ENCODE measurements around the gene PAFAH2.

Gene PAFAH2

DNA sequence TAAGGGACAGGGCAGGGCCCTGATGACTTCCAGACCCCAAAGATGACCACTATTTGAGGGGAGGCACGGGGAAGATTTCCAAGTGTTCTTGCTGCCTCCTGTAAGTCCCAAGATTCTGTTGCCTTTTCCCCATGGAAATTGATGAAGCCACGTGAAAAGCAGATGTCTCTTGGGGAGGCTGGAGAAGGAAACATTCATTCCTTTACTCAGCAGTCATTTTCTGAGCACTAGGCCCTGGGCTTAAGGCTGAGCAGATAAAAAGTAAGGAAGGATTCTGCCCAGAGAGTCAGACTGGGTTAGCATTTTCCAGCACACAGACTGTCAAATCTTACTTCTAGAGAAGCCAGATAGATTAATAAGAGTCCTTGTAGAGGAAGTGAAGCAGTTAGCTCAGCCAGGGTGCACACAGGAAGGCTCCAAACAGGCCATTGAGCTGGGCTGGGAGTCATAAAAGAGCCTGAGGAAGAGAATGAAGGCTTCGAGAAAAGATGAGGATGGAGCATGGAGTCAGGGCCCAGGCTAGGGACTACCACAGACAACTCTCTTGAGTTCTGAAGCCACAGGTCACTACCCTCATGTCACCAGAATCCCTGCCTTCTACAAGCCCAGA is 33.9 kb upstream of the PAFAH2 start:
- no peak for DNase-seq (ENCODE audit: low read depth, low spot score)

DNA sequence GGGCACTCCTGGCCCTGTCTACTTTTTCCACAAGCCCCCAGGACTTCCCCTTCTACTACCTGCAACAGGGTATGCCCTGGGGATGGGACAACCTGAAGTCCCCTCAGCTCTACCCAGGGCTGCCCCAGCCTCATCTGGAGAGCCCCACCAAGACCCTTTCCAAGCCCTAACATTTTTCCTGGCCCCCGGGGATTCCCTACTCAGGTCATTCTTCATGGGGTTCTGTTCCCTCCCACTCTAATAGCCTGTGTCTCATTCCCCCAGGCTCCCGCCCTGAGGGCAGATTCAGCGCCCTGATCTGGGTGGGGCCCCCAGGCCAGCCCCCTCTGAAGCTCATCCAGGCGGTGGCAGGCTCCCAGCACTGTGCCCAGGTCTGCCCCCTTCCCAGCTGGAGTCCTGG is 33.3 kb upstream of the PAFAH2 start:
- DNase-seq (ENCODE audit: low read depth, low spot score): no peak

DNA sequence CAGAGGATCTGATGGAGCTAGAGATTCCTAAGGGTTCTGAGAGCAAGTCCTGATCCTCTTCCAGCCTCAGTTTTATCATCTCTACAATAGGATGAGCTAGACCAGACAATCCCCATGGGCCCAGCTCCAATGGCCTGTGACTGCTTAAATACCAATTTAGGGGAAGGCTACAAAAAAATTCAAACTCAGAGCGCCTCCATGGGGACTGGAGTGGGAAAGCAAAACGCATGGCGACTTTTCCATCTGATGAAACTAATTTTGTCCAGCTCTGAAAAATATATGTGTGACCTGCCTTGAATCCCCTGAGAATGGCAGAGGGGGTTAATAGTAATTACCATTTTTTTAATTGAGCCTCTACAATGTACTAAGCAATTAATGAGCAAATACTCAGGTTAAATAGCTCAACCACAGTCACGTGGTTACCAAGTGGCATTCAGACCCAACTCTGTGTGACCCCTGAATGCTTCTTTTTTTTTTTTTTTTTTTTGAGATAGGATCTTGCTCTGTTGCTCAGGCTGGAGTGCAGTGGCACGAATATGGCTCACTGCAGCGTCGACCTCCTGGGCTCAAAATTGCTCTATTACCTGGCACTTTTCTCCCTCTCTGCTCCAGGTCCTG is 32.1 kb upstream of the PAFAH2 start:
- DNase-seq (ENCODE audit: low read depth, low spot score): no peak

DNA sequence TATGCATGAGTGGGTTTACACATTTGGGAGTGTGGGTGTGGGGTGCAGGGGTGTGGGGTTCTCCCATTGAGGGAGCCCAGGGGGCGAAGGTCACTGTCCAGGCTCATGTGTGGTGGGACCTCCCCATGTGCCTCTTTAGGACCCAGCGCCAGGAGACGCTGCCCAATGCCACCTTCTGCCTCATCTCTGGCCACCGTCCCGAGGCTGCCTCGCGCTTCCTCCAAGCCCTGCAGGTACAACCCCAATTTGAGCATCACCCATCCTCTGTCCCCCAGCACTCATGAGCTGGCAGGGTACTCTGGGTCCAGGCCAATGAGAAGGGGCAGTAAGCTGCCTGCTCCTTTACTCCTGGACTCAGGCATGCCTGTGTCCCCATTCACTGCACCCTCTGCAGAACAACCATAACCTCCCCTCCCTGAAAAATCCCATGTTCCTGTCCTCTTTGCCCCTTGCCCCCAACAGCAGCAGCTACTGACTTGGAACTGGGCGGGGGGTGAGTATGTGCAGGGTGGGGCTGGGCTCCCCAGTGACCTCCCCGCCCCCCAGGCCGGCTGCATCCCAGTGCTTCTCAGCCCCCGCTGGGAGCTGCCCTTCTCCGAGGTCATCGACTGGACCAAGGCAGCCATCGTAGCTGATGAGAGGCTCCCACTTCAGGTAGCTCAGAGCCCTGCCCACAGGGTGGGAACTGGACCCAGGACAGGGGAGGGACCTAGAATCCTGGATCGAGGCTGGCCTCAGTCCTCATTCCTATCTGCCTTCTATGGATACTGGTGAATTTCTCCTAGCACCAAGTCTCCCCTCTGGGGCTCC is 31.4 kb upstream of the PAFAH2 start:
- no peak for DNase-seq (ENCODE audit: low read depth, low spot score)

GRCh38 chr1:26028490-26028980 is 30.7 kb upstream of the PAFAH2 start:
- DNase-seq (ENCODE audit: low read depth, low spot score): no peak

DNA sequence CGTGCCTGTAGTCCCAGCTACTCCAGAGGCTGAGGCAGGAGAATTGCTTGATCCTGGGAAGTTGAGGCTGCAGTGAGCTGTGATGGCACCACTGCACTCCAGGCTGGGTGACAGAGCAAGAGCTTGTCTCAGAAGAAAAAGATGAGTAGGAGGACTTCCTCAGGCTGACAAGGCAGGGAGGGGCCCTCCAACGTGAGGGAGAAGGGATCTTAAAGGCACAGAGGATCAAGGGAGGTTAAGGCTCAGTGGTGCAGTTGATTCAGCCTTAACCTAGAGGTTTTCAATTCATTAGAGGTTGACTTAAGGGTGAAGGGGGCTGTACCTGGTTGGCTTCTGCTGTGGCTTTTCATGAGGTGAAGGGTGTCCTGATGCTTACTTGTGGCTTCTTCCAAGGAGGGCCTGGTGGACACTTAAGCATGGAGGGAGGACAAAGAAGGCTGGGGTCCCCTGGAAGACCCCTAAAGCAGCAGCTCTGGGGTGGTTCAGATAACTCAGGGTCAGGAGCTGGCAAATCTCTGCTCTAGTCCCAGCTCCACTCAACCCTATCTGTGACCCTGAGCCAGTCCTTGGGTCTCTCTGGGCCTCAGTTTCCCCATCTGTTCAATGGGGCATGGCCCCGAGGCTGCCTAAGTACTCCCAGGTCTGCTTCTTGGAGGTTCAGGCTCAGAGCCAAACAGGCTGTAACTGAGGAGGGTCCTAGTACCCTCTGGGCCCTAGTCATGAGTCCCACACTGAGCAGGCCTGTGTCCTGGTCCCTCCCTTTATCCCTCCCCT is 30.0 kb upstream of the PAFAH2 start:
- no peak for DNase-seq (ENCODE audit: low read depth, low spot score)

DNA sequence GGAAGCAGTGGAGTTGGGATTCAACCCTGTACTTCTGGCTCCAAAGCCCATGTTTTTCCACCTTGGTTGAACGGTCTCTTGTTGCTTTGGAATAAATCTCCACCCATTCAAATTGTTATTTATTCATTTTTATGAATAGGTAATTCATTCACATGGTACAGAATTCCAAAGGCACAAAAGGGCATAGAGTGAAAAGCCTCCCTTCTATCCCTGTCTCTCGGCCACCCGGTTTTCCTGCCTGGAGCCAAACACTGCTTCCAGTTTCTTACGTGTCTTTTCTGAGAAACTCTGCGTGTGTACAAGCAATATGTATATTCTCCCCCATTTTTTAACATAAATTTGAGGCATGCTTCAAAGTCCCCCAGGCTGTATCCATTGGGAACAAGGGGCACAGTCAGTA is 27.7 kb upstream of the PAFAH2 start:
- no peak for DNase-seq (ENCODE audit: low read depth, low spot score)

- DNase-seq (ENCODE audit: low read depth, low spot score): no peak
Observed at GRCh38 chr1:26025060-26025459, 27.2 kb upstream of the PAFAH2 start.

DNA sequence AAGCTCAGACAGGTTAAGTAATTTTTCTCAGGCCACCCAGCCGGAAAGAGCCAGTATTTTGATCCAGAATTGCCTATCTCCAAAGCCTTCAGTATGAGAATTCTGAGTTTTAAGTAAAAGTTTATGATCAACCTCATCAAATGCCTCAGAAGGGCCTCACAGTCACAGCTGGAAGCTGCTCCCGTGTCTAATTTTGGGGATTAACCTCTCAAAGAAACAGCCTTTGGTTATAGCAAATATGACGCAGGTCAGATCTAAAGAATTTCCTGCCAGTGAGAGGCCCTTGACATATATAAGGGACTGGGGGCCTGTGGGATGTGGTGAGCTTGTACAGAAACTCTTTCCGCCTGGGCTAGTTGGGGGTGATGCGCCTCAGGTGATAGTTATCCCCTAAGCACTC is 26.0 kb upstream of the PAFAH2 start:
- no peak for DNase-seq (ENCODE audit: low read depth, low spot score)

DNA sequence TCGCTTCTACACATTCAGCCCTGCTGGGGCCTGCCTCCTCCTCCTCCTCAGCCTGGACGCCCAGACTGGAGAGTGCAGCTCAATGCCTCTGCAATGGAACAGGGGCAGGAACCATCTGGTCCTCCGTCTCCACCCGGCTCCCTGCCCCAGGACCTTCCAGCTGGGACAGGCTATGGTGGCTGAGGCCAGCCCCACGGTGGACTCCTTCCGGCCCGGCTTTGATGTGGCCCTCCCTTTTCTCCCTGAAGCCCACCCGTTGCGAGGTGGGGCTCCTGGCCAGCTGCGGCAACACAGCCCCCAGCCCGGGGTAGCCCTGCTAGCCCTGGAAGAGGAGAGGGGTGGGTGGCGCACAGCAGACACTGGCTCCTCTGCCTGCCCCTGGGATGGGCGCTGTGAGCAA is 25.1 kb upstream of the PAFAH2 start:
- DNase-seq (ENCODE audit: low read depth, low spot score): no peak

- no peak for DNase-seq (ENCODE audit: low read depth, low spot score)
Observed at GRCh38 chr1:26022404-26022779, 24.5 kb upstream of the PAFAH2 start.

GRCh38 chr1:26021647-26022403 is 24.0 kb upstream of the PAFAH2 start, which contains the start of gene EXTL1:
Gene EXTL1, plus strand, starts transcription at chr1:26021775. Its CDS starts 872 bp downstream, at chr1:26022647.
- no peak for DNase-seq (ENCODE audit: low read depth, low spot score)

DNA sequence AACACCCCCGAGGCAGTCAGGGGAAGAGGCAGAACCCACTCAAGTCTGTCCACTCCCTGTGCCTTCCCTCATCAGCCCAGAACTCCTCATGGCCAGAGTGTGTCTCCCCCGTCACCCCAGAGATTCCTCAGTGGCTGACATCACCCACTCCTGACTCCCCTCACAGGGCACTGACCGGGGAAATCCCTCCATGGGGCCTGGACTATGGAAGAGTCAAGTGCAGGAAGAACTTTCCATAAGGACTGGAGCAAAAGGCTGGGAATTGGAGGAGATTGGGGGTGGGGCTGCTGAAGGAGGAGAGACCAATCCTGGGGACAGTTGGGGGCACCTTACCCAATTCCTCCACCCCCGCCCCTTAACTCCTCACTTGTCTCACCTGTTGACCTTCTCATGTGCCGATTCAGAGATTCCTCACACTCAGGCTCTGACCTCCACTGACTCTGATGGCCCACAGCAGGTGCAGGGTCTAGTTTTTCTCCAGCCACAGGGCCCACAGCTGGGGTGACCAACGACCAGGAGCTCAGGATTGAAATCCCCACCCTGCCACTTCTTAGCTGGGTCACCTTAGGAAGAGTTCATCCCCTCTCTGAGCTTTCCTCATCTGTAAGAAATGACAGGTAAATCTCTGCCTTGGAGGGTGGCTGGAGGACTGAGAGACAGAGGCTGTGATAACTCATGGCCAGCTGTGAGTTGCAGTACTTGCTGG is 23.2 kb upstream of the PAFAH2 start:
- no peak for DNase-seq (ENCODE audit: low read depth, low spot score)

DNA sequence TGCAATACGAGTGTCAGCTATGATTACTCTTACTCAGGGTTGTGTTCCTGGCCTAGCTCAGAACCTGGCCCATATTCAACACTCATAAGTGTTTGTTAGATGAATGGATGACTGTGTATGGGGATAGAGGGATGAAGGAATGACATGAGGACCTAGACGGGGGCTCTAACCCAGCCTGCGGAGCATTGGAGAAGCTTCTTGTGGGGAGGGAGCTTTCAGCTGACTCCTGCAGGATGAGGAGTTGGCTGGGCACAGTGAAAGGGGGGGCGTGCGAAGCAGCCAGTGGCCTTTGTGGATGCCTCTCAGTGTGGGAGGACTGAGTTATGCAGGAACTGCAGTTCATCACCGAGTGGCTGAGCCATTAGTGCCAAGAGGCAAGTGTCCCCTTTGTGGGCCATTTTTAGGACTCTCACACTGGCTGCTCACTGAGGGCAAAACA is 22.5 kb upstream of the PAFAH2 start:
- no peak for DNase-seq (ENCODE audit: low read depth, low spot score)

DNA sequence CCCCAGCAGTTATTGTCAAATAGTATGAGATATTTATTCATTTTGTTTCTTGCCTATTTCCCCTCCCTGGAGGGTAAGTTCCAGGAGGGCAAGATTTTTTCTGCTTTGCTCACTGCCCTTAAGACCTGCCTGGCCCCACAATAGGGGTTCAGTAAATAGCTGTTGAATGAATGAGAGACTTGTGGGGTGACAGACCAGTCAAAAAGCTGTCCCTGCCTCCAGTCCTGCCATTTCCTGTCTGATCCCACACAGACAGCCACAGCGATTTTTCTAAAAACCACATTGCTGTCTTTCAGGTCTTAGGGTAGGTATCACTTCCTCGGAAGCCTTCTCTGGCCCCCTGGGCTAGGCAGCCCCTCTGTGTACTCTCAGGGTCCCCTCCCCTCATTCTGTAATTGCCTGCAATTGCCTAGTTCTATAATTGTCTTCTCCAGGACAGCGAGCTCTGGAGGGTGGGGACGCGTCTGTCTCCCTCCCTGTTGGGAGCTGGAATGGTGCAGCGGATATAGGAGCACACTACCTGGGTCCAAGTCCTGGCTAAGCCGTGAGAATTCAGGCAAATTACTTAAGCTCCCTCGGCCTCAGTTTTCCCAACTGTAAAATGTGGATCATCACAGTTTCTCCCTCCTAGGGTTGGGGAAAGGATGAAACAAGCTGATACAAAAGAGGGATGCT is 21.9 kb upstream of the PAFAH2 start:
- DNase-seq (ENCODE audit: low read depth, low spot score): no peak

- DNase-seq (ENCODE audit: low read depth, low spot score): no peak
Observed at GRCh38 chr1:26017606-26018005, 19.7 kb upstream of the PAFAH2 start.

DNA sequence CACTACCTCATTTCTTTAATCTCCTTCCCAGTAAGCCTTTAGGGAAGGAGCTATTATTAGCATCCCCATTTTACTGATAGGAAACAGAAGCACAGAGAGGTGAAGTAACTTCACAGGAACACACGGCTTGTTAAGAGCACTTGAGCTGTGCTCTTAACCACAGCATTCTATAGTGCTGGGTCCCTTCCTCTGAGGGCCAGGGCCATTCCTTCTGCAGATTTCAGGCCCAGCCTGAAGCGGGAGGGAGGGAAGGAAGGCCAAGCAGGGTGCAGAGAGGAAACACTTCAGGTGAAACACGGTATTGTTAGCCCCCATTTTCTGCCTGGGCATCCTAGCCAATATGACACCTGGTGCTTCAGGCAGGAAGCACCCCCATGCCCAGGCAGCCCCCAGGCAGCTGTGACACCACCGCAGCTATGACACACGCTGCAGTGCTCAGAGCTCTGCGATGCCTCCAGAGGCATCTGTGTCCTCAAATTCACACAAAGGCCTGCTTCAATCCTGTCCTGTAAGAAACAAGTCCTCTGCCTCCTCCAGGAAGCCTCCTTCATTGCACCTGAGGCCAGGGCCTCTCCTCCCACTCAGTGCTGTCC is 19.2 kb upstream of the PAFAH2 start:
- no peak for DNase-seq (ENCODE audit: low read depth, low spot score)

DNA sequence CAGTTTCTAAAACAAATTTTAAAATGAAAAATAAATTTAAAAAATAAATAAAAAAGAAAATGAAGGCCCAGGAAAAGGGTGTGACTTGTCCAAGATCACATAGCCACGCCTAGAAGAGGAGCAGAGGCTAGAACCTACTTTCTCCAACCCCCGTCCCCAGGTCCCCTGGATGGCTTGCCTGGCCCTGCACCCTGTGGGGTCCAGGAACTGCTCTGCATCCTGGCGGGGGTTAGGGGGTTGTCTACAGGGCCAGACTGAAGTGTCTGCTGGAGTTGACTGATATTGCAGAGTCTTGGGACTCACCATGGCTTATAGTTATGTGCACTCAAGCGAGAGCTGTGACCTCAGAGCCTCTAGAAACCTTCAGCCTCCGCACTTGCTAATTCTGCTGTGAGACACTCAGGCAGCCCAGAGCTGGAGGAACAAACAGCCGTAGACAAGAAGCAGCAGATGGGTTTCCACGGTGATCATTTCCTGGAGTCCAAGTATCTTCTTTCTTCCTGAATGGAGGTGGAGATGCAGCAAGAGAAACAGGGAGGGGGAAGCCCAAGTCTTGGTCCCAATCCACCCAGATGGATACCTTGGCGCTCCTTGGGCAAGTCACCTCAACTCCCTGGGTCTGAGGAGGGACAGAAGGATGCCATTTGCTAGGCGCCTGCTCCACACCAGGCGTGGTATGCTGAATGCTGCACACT is 18.5 kb upstream of the PAFAH2 start:
- DNase-seq (ENCODE audit: low read depth, low spot score): no peak

DNA sequence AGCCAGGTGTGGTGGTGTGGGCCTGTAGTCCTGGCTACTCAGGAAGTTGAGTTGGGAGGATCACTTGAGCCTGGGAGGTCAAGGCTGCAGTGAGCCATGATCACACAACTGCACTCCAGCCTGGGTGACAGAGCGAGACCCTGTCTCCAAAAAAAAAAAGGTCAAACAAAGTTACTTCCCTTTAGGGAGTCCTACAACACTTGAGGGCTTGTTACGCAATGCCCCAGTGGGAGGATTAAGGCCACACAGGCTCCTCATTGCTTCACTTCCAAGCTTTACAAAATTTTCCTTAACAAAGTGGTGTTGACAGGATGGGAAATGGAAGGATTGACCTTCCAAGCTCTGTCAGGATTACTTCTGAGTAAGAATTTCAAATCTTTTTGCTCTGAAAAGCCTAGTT is 17.5 kb upstream of the PAFAH2 start:
- DNase-seq (ENCODE audit: low read depth, low spot score): no peak

Data from brain pericyte (primary cell).